B cell (primary cell): ENCODE data around the gene C19orf12. TPM values are rescaled to one million over a fixed set of nuclear protein-coding genes. Genes with fewer than 3 reads are reported as not detected.

Experiments used
- ATAC-seq: fragments of 200-7000 bp; cut with Tn5 transposase; one replicate; pipeline ENCODE4 v1.10.0; 2021; ENCODE audit warnings: low read depth, mild to moderate bottlenecking, moderate number of reproducible peaks, moderate library complexity
- CTCF ChIA-PET: fragments of 350-600 bp; sonication (Branson Sonifier 250); formaldehyde crosslinking; loops from one replicate; lab custom pipeline; 2021; ENCODE audit warnings: antibody characterized with exemption, inconsistent platforms; lab: Charles Lee
- POLR2A ChIA-PET: fragments of 350-600 bp; sonication (Branson Sonifier 250); formaldehyde crosslinking; loops from one replicate; lab custom pipeline; 2021; ENCODE audit warnings: antibody characterized with exemption; lab: Charles Lee
- DNase-seq: peaks from one replicate; pipeline ENCODE4 v3.0.0; 2013
- H2AFZ ChIP-seq: 2 replicates; pipeline ENCODE4 v1.6.1; 2012; ENCODE audit warnings: mild to moderate bottlenecking, low read depth, low read length; ENCODE audit not compliant: insufficient read depth, poor library complexity, severe bottlenecking
- H3K27ac ChIP-seq, 2 donors: 1 replicate in 1 of 2; 2 replicates in 1 of 2; pipeline ENCODE4 v1.5.1; 2012 to 2013; ENCODE audit warnings: low read length in 2 of 2, mild to moderate bottlenecking in 2 of 2, moderate library complexity in 1 of 2
- H3K27me3 ChIP-seq, 4 experiments: fragments of 200-600 bp in 1 of 4; sonication (generic) in 1 of 4; replicated peaks in 1 of 4; 1 replicate in 2 of 4; 2 replicates in 2 of 4; pipeline versions ENCODE4 v1.6.1 to v1.7.0; 2013 to 2016; ENCODE audit warnings: low read length in 3 of 4, mild to moderate bottlenecking in 2 of 4, mixed read lengths in 1 of 4, moderate library complexity in 1 of 4; ENCODE audit not compliant: insufficient read depth in 4 of 4, control insufficient read depth in 3 of 4; ENCODE audit errors: control extremely low read depth in 1 of 4
- H3K36me3 ChIP-seq, 2 experiments: replicated peaks in 1 of 2; 1 replicate in 1 of 2; 2 replicates in 1 of 2; pipeline versions ENCODE4 v1.6.1 to v1.7.1; 2013; ENCODE audit warnings: low read length in 1 of 2; ENCODE audit not compliant: insufficient read depth in 2 of 2, control insufficient read depth in 1 of 2; ENCODE audit errors: control extremely low read depth in 1 of 2, extremely low read depth in 1 of 2
- H3K4me1 ChIP-seq, 2 donors: fragments of 200-600 bp in 1 of 2; sonication (generic) in 1 of 2; 1 replicate in 1 of 2; 2 replicates in 1 of 2; pipeline versions ENCODE4 v1.5.1 to v1.6.1; 2013 to 2017; ENCODE audit warnings: low read length in 2 of 2; ENCODE audit not compliant: control insufficient read depth in 2 of 2, insufficient read depth in 2 of 2
- H3K4me2 ChIP-seq: replicated peaks from 2 replicates; pipeline ENCODE3; 2012; ENCODE audit warnings: mild to moderate bottlenecking, low read depth, low read length; ENCODE audit not compliant: poor library complexity, severe bottlenecking
- H3K4me3 ChIP-seq, 5 experiments: fragments of 200-600 bp in 1 of 5; sonication (generic) in 1 of 5; 1 replicate in 3 of 5; 2 replicates in 2 of 5; pipeline versions ENCODE4 v1.5.1 to v1.7.0; 2011 to 2016; ENCODE audit warnings: low read length in 4 of 5, mild to moderate bottlenecking in 4 of 5, low read depth in 2 of 5, control low read depth in 1 of 5, moderate library complexity in 1 of 5; ENCODE audit not compliant: insufficient read depth in 1 of 5; ENCODE audit errors: control extremely low read depth in 1 of 5, extremely low read depth in 1 of 5
- H3K79me2 ChIP-seq: fragments of 200-600 bp; sonication (generic); one replicate; pipeline ENCODE4 v1.6.0; 2016; ENCODE audit warnings: low read length; ENCODE audit not compliant: control insufficient read depth, insufficient read depth
- H3K9ac ChIP-seq: fragments of 200-600 bp; sonication (generic); 2 replicates; pipeline ENCODE4 v1.6.1; 2017; ENCODE audit warnings: mild to moderate bottlenecking, low read length, moderate library complexity
- H3K9me3 ChIP-seq, 3 donors: one replicate each; pipeline versions ENCODE4 v1.6.1 to v1.7.1; 2013; ENCODE audit warnings: low read length in 2 of 3; ENCODE audit not compliant: control insufficient read depth in 2 of 3, insufficient read depth in 1 of 3; ENCODE audit errors: control extremely low read depth in 1 of 3
- H4K20me1 ChIP-seq: 2 replicates; pipeline ENCODE4 v1.6.0; 2012; ENCODE audit warnings: mild to moderate bottlenecking, low read length; ENCODE audit not compliant: insufficient read depth, control insufficient read depth, poor library complexity, severe bottlenecking
- H3K27ac Mint-ChIP-seq: one replicate; pipeline ENCODE4 v1.8.0; 2021; ENCODE audit warnings: mixed read lengths
- H3K27me3 Mint-ChIP-seq: one replicate; pipeline ENCODE4 v1.8.0; 2021; ENCODE audit warnings: mixed read lengths
- H3K4me1 Mint-ChIP-seq: one replicate; pipeline ENCODE4 v1.8.0; 2021; ENCODE audit warnings: mixed read lengths
- H3K4me3 Mint-ChIP-seq: one replicate; pipeline ENCODE4 v1.8.0; 2021; ENCODE audit warnings: mixed read lengths
- H3K9me3 Mint-ChIP-seq: one replicate; pipeline ENCODE4 v1.8.0; 2022; ENCODE audit warnings: mixed read lengths; ENCODE audit not compliant: insufficient read depth
- CTCF ChIP-seq: fragments of 200-600 bp; IDR thresholded peaks from one replicate; pipeline ENCODE4 v1.8.0; 2022; ENCODE audit warnings: antibody characterized with exemption, mild to moderate bottlenecking
- EZH2 ChIP-seq: IDR thresholded peaks from 2 replicates; pipeline ENCODE4 v1.6.1; 2012; ENCODE audit warnings: borderline replicate concordance, low read depth, mild to moderate bottlenecking, moderate library complexity, low read length; ENCODE audit not compliant: insufficient read depth, poor library complexity, severe bottlenecking
- WGBS: methylation state at CpG from one replicate; pipeline ENCODE4 v1.1.5; 2013; ENCODE audit warnings: missing lambda C conversion rate; ENCODE audit not compliant: insufficient coverage; 5-methylcytosine and 5-hydroxymethylcytosine counted together
- intact Hi-C: fragments of 100-400 bp; cut with micrococcal nuclease; formaldehyde crosslinking; loops from one replicate; pipeline ENCODE4 v1.10.0; 2022
- polyA plus RNA-seq: library from polyadenylated mRNA; depleted of rRNA; stranded (reverse); fragments of >200 nt; gene quantifications from 2 replicates; pipeline ENCODE4 v1.2.3, GENCODE V29; 2012
- total RNA-seq, 2 donors: library from RNA; stranded (reverse); fragments of 120-200 nt in 1 of 2; gene quantifications; 1 replicate in 1 of 2; 2 replicates in 1 of 2; pipeline versions ENCODE4 v1.2.3 to v1.2.4, GENCODE V29; 2013 to 2022

Gene C19orf12
- total and polyA plus RNA-seq, 2 donors (not counting 1 experiment from before 2014, with no cell fraction given): 12.6 to 29.4 TPM

- Histone ChIP-seq H2AFZ (no peak overlapping the region), H3K4me2 (no peak overlapping the region), H3K27me3 (no peaks in the 10 kb centered on the region), H4K20me1 (no peaks in the 10 kb centered on the region), H3K4me1 (peaks cover 37 to 60% of the 10 kb centered on the region in 2 donors), H3K27ac (no peak overlapping the region), H3K9me3 (no peaks in the 10 kb centered on the region), H3K4me3 (no peak overlapping the region), H3K9ac (no peak overlapping the region), H3K36me3 (peaks cover 0 to 12% of the 10 kb centered on the region in 2 experiments), H3K79me2 (peaks cover 39% of the 10 kb centered on the region)
- H3K27me3 Mint-ChIP-seq: no peaks in the 10 kb centered on the region
- no peak for DNase-seq
- H3K27ac Mint-ChIP-seq: no peak overlapping the region
- no peak overlapping the region for H3K4me3 Mint-ChIP-seq
- CTCF ChIA-PET: interaction anchor here (1.2 to 2.1 kb wide), 2 partner anchors 12 to 13 kb away, joined by 3 to 5 read pairs; partner anchors contain the start of gene PLEKHF1
- no peak for TF ChIP-seq EZH2
- no peak for TF ChIP-seq CTCF
- no peaks in the 10 kb centered on the region for H3K9me3 Mint-ChIP-seq
- WGBS: 95% methylated on average over 16 of the region's 20 CpGs
- no peak for ATAC-seq
- POLR2A ChIA-PET: no interaction called here
- intact Hi-C loops: no loop called here
- H3K4me1 Mint-ChIP-seq: peaks cover 40% of the 10 kb centered on the region
Observed at GRCh38 chr19:29678484-29679106, 36.5 kb downstream of the C19orf12 start.

- Histone ChIP-seq H3K27ac (no peak overlapping the region), H3K36me3 (peaks cover 0 to 12% of the 10 kb centered on the region in 2 experiments), H3K4me1 (peaks cover 50 to 74% of the 10 kb centered on the region in 2 donors), H4K20me1 (no peaks in the 10 kb centered on the region), H3K4me3 (no peak overlapping the region), H3K4me2 (no peak overlapping the region), H3K9ac (no peak overlapping the region), H3K79me2 (peaks cover 42% of the 10 kb centered on the region), H2AFZ (no peak overlapping the region), H3K9me3 (no peaks in the 10 kb centered on the region), H3K27me3 (no peaks in the 10 kb centered on the region)
- DNase-seq: no peak
- H3K27me3 Mint-ChIP-seq: no peaks in the 10 kb centered on the region
- ATAC-seq: no peak
- H3K4me1 Mint-ChIP-seq: peaks cover 54% of the 10 kb centered on the region
- CTCF ChIA-PET: interaction anchor here (0.7 to 2.1 kb wide), 3 partner anchors 12 to 17 kb away, joined by 3 to 5 read pairs (median 4); partner anchors contain the start of gene PLEKHF1
- WGBS: 89% methylated on average over 19 of the region's 23 CpGs
- no peak overlapping the region for H3K27ac Mint-ChIP-seq
- TF ChIP-seq CTCF: no peak
- TF ChIP-seq EZH2: no peak
- no peaks in the 10 kb centered on the region for H3K9me3 Mint-ChIP-seq
- H3K4me3 Mint-ChIP-seq: no peak overlapping the region
- intact Hi-C loops: no loop called here
- POLR2A ChIA-PET: no interaction called here
Observed at GRCh38 chr19:29677001-29677817, 37.9 kb downstream of the C19orf12 start.
